Stimulated activated CD4-positive, alpha-beta T cell treated with anti-CD3 and anti-CD28 coated beads, Interleukin-2, amount 100 ng/mL, for 24 hours (primary cell): ENCODE data around the gene C2CD3.
"Not testable (repeated sequence)": the region's sequence is repeated elsewhere in the genome, so short reads cannot be mapped to it uniquely, and the experiment has no call there.

Experiments used
- DNase-seq, 2 donors: peaks; one replicate each; pipeline ENCODE4 v3.0.0-alpha.2; 2020

Gene C2CD3

DNA sequence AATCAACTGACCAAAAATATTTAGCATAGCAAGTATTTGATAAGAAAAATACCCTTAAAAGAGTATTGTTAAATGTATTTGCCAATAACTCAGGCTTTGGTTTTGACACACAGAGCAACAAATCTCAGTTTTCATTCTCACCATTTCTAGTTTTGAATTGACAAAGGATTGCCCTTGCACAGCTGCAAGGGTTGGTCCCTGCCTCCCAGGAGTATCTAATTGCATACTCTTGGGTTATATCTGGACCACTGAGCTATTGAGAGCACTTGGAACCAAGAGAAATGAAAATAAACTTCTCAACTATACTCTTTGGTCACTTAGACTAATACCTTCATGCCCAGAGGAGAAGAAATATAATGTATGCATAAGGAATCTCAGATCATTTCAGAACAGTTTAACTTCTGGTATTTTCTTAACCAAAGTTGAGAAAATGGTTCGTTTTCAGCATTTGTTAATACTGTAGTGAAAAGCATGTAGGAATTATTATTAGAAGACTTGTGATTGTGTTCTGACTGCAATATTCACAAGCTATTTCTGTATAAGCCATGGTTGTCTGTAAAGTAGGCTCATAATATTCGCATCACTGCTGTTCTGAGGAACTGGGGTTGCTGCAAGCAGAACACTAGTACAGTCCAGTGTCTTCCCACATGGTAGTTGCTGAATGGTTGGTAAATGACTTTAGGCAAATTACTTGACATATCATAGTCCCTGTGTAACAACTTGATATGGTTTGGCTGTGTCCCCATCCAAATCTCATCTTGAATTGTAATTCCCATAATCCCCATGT lies 7.9 kb downstream of the C2CD3 start:
- DNase-seq: no peak

DNA sequence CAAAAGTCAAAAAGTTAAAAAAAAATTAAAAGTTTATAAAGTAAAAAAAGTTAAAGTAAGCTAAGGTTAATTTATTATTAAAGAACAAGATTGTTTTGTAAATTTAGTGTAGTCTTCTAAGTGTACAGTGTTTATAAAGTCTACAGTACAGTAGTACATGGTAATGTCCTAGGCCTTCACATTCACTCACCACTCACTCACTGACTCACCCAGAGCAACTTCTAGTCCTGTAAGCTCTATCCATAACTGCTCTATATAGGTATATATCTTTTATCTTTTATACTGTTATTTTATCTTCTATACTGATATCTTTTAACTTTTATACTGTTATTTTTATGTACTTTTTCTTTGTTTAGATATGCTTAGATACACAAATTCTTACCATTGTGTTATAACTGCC lies 11.2 kb downstream of the C2CD3 start:
- no peak for DNase-seq

- no peak for DNase-seq
These were observed 13.6 kb downstream of the C2CD3 start for GRCh38 chr11:74157169-74157568.

DNA sequence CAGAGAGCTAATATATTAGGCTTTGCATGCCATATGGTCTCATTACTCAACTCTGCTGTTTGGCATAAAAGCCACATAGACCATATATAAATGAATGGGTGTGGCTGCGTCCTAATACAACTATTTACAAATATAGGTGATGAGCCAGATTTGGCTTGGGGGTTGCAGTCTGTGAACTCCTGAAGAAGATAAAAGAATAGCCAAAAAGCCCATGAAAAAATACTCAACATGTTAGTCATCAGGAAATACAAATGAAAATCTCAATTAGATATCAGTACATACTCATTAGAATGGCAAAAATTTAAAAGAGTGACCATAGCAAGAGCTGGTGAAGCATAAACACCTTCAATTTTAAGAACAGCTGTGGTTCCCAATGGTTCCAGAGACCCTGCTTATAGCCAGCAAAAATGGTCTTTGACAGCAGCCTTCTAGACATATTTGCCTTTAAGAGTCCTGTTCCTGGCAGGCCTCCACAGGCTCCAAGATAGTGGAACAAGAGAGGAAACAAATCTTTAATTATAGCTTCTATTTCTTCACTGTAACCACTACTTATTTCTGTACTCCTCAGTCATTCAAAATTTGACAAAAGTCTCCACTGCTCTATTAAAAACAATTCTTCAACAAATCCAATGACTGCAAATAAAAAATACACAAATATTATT lies 16.1 kb downstream of the C2CD3 start:
- no peak for DNase-seq

- DNase-seq: no peak
These were observed 17.6 kb downstream of the C2CD3 start for GRCh38 chr11:74153224-74153623.

GRCh38 chr11:74147199-74147929 lies 23.4 kb downstream of the C2CD3 start:
- no peak for DNase-seq

DNA sequence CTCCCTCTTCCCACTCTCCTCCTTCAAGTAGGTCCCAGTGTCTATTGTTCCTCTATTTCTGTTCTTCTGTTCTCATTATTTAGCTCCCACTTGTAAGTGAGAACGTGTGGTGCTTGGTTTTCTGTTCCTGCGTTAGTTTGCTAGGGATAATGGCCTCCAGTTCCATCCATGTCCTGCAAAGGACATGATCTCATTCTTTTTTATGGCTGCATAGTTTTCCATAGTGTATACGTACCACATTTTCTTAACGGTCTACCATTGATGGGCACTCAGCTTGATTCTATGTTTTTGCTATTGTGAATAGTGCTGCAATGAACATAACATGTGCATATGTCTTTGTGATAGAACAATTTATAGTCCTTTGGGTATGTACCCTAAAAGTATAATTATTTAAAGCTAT lies 26.2 kb downstream of the C2CD3 start:
- DNase-seq: no peak

DNA sequence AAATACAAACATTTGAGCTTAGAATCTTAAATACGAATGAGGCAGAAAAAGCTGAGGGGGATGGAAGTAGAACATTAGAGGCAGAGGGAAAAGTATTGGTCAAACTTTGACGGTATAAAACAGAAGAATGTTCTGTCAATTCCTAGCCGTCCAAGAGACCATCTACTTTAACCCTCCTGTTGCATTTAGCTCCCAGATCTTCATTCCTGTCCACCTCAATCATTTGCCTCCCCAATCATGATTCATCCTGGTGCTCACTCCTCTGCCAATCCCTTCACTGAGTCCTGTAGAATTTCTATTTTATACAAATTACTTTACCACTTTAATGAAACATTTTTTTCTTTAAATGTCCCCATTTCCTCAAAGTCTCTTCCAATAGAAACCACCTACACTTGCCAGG lies 28.2 kb downstream of the C2CD3 start:
- no peak for DNase-seq

- no peak for DNase-seq
These were observed 28.9 kb downstream of the C2CD3 start for GRCh38 chr11:74141908-74142307.

DNA sequence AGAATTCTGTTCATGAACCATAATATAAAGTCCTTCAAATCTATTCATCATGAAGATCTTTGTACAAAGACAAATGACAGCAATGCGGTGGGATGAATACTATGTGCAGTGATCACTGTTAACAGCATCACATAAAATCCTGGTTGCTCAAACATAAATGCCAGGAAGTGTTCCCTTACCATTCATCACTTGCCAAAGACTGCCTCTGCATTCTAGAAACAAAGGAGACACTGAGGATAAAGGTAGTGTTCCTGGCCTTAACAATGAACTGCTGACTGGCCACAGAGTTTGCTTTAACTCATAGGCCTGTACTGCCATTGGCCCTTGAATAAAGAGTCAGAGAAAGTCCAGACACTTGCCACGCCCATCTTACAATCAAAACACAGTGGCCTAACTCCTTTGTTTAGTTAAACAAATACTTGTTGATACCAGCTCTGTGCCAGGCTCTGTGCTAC lies 29.5 kb downstream of the C2CD3 start:
- no peak for DNase-seq

DNA sequence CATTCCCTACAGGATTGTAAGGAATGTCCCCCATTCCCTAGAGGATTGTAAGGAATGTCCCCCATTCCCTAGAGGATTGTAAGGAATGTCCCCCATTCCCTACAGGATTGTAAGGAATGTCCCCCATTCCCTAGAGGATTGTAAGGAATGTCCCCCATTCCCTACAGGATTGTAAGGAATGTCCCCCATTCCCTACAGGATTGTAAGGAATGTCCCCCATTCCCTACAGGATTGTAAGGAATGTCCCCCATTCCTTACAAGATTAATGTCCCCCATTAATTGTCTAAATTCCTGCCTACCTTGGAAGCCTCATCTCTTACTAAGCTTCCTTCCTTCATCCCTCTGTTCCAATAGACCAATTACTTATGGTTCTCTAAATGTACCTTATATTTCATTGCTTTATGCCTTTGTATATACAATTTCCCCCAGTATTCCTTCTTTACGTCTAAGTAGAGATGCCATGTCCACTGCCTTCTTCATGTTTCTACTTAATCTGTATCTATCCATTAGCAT lies 30.8 kb downstream of the C2CD3 start:
- not testable (repeated sequence) for DNase-seq

DNA sequence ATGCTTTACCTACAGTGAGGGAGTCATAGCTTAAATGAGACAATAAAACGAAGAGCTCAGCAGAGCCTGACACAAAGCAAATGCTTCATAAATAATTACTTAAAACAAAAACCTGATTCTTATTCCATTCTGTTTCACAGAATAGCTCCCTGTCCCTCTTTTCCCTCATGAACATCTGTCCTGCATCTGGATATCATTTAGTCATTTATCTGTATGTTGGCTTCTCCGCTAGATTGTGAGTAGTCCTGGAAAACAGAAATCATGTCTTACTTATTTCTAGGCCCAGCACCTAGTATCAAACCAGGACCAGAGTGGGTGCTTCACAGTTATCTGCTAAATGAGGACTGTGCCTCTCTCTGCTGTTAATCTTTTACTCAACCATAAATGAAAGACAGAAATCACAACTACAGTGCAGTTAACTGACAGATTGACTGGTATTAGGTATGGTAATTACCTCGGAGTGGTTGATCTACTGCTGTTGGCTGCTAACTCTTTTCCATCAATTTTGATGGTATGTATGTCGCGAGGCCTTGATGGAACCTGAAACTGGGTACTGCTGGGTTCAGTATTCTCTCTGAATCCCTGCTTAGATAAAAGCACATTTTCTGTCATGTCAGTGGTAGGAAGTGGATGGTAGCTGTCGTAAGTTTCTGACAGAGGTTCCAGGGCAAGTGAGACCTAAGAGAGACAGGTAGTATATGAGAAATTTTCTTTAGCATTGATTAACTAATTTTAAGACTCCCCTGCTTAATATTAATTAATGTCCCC lies 31.5 kb downstream of the C2CD3 start:
- DNase-seq: no peak

DNA sequence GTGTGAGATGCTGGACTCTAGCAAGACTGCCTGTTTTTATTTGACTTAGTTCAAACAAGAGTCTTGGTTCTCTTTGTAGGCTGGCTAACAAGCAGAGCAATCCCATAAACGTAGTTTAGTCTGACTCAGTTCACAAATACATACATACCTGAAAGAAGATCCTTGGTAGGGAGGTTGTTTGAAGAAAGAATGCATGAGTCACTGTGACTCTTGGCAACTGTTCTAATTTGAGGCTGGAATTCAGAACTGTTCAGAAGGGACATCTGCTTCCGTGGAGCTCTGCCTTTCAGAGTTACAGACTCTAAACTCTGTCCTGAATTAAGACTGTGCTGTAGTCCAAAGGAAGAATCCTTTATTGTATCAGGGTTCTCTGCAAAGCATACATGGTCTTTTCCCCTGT lies 32.2 kb downstream of the C2CD3 start:
- no peak for DNase-seq

DNA sequence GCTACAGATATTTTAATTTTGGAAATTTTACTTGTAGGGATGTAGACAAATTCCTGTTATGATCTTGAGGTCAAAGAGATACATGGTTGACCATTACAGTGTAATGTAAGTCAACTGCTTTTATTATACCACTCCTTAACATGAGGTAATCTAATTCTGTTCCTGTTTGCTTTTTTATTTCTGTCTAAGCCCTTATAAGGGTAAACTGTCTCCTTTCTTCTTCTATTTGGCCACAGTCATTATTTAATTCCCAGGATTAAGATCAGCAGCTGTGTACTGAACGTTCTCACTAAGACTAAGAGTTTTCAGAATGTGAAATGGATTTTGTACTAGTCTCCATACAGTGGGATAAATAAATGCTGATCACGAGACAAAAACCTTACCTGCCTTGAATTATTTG lies 32.8 kb downstream of the C2CD3 start:
- no peak for DNase-seq

GRCh38 chr11:74135127-74135840 lies 35.5 kb downstream of the C2CD3 start:
- no peak for DNase-seq

- no peak for DNase-seq
These were observed 36.1 kb downstream of the C2CD3 start for GRCh38 chr11:74134661-74135060.

- DNase-seq: no peak
These were observed 37.4 kb downstream of the C2CD3 start for GRCh38 chr11:74133436-74133835.

GRCh38 chr11:74132833-74133232 lies 38.0 kb downstream of the C2CD3 start:
- DNase-seq: no peak

GRCh38 chr11:74129121-74129520 lies 41.7 kb downstream of the C2CD3 start:
- DNase-seq: not testable (repeated sequence)

GRCh38 chr11:74123008-74123448 lies 47.8 kb downstream of the C2CD3 start:
- DNase-seq: no peak

DNA sequence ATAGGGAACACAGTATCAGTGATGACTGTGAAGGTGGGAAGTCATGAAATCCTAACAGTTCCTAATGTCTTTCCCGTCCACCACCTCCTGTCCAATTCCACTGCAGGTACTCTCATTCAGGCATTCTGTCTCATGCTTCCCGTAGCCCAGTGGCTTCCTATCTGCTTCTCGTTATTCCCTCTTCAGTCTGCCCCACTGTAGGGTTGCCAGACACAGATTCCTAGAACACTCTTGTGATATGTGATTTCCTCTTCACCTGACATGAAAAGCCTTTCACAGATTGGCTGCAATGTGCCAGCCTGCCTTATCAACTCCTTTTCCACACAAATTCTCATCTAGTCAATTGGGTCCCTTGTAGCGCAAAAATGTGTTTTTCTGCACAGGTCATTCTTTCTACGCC lies 49.0 kb downstream of the C2CD3 start:
- no peak for DNase-seq
